IMR-90 (cell line): ENCODE results near the gene MS4A13.

ENCODE experiments used
- CEBPB ChIP-seq: IDR thresholded peaks from 2 replicates; pipeline ENCODE4 v1.6.1; 2012; ENCODE audit warnings: low read depth, low read length, improper control_type of control experiment
- CTCF ChIP-seq: conservative IDR thresholded peaks from 2 replicates; pipeline ENCODE4 v1.5.1; 2012; ENCODE audit warnings: mild to moderate bottlenecking, low read depth, low read length, improper control_type of control experiment
- MAZ ChIP-seq: IDR thresholded peaks from 2 replicates; pipeline ENCODE4 v1.6.1; 2012; ENCODE audit warnings: low read depth, mild to moderate bottlenecking, low read length, improper control_type of control experiment, moderate library complexity, borderline replicate concordance
- POLR2A ChIP-seq: IDR thresholded peaks from 2 replicates; pipeline ENCODE4 v1.6.1; 2012; ENCODE audit warnings: mild to moderate bottlenecking, low read depth, low read length
- SMC3 ChIP-seq: fragments of 150-350 bp; IDR thresholded peaks from 2 replicates; pipeline ENCODE4 v1.6.1; 2016; ENCODE audit warnings: low read depth, mild to moderate bottlenecking, antibody characterized with exemption, low read length, moderate library complexity
- TF ChIP-seq, protein P1 (sequence below): fragments of 150-350 bp; IDR thresholded peaks from 2 replicates; pipeline ENCODE4 v1.6.1; 2016; ENCODE audit warnings: low read depth, mild to moderate bottlenecking, low read length, moderate library complexity, borderline replicate concordance

DNA sequence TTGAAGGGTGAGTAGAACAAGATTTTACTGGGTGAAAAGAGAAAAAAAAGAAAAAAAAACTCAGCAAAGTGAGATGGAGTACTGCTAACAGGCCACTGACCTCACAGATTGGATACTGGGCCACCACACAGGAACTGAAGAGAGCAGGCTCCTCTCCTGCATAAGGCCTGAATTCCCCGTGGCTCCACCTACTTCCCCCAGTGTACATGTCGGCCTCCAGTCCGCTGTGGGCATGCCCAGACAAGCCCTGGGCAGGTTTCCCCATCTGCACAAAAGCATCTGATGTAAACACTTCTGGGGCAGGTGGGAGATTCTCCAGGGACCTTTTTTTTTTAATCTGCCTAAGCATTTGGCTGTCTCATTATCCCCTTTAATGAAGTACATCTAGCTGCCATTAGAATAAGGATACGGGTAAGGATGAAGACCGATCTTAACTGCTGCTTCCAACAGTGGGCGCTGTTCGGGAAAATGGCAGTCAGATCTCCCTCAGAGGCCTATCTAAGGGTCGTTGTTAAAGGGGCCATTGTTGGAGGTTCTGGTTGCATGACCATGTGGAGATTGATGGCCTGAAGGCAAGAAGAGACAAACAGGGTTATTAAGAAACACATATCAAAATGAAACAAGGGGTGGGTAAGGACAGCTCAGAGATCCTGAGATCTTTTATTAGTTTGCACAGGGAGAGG lies 48.5 kb downstream of the MS4A13 start:
- no peak for TF ChIP-seq CTCF
- TF ChIP-seq, protein P1, sequence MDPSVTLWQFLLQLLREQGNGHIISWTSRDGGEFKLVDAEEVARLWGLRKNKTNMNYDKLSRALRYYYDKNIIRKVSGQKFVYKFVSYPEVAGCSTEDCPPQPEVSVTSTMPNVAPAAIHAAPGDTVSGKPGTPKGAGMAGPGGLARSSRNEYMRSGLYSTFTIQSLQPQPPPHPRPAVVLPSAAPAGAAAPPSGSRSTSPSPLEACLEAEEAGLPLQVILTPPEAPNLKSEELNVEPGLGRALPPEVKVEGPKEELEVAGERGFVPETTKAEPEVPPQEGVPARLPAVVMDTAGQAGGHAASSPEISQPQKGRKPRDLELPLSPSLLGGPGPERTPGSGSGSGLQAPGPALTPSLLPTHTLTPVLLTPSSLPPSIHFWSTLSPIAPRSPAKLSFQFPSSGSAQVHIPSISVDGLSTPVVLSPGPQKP, result no peak
- no peak for TF ChIP-seq SMC3
- no peak for TF ChIP-seq POLR2A
- no peak for TF ChIP-seq CEBPB
- TF ChIP-seq MAZ, result no peak
